K562 (cell line): Measurements from ENCODE around the gene CD248. TPM values are rescaled to one million over a fixed set of nuclear protein-coding genes. Genes with fewer than 3 reads are reported as not detected.

Source experiments
- ATAC-seq: fragments of 200-7000 bp; cut with Tn5 transposase; 3 replicates; pipeline ENCODE4 v1.9.1; 2020; ENCODE audit warnings: moderate library complexity
- BruUV-seq: library from RNA; stranded (reverse); fragments of 400-500 nt; replicated peaks from 2 replicates; lab custom pipeline; 2021; lab: Mats Ljungman, UMichigan
- CTCF ChIA-PET: fragments of 300-600 bp; formaldehyde crosslinking; extraction: SDS; loops from one replicate; lab custom pipeline; 2021; ENCODE audit warnings: low intra/inter-chr PET ratio; lab: Yijun Ruan, JAX
- POLR2A ChIA-PET: fragments of 300-600, 350-650 bp; sonication (Branson Sonifier 250); formaldehyde crosslinking; extraction: SDS; loops from one replicate; lab custom pipeline; 2021; ENCODE audit warnings: antibody characterized with exemption, inconsistent platforms; lab: Yijun Ruan, JAX
- DNase-seq, 4 experiments: peaks; one replicate each; pipeline versions ENCODE4 v3.0.0 to v3.0.0-alpha.2; 2011 to 2018; ENCODE audit warnings: low spot score in 3 of 4, mixed read lengths in 3 of 4; ENCODE audit errors: extremely low read depth in 1 of 4
- FAIRE-seq: peaks from 2 replicates; lab custom pipeline; 2011; peaks lifted over from hg19 to GRCh38; lab: Jason Lieb, UNC
- H2AFZ ChIP-seq: 2 replicates; pipeline ENCODE4 v1.6.0; 2011; ENCODE audit warnings: low read depth, low read length, control low read depth, inconsistent platforms
- H3K27ac ChIP-seq: fragments of 200-600 bp; 3 replicates; pipeline ENCODE4 v1.8.0; 2011; ENCODE audit warnings: low read depth, mild to moderate bottlenecking, control low read depth, inconsistent platforms, low read length, moderate library complexity, mixed read lengths; ENCODE audit errors: extremely low read depth
- H3K27me3 ChIP-seq, 2 experiments: fragments of 300-600 bp in 1 of 2; 2 replicates in 1 of 2; 3 replicates in 1 of 2; pipeline versions ENCODE4 v1.6.0 to v1.8.0; 2011; ENCODE audit warnings: inconsistent platforms in 2 of 2, low read length in 2 of 2, mild to moderate bottlenecking in 1 of 2, mixed read lengths in 1 of 2, moderate library complexity in 1 of 2; ENCODE audit not compliant: control insufficient read depth in 2 of 2, insufficient read depth in 2 of 2
- H3K36me3 ChIP-seq: fragments of 300-600 bp; 3 replicates; pipeline ENCODE4 v1.8.0; 2011; ENCODE audit warnings: mild to moderate bottlenecking, low read length, inconsistent platforms; ENCODE audit not compliant: control insufficient read depth, insufficient read depth
- H3K4me1 ChIP-seq, 2 experiments: fragments of 200-600 bp in 1 of 2; replicated peaks in 1 of 2; 2 replicates in 1 of 2; 3 replicates in 1 of 2; pipeline versions ENCODE4 v1.5.1 to v1.8.0; 2011; ENCODE audit warnings: inconsistent platforms in 2 of 2, low read length in 2 of 2, mild to moderate bottlenecking in 1 of 2, mixed read lengths in 1 of 2, moderate library complexity in 1 of 2; ENCODE audit not compliant: control insufficient read depth in 2 of 2, insufficient read depth in 2 of 2
- H3K4me2 ChIP-seq: 2 replicates; pipeline ENCODE4 v1.6.1; 2011; ENCODE audit warnings: low read length, control low read depth, inconsistent platforms, mixed read lengths; ENCODE audit not compliant: insufficient read depth
- H3K4me3 ChIP-seq: fragments of 200-600 bp; sonication (generic), shearing (Covaris generic); 2 replicates; pipeline ENCODE4 v1.5.1; 2016; ENCODE audit warnings: control low read depth, inconsistent platforms
- H3K79me2 ChIP-seq: fragments of 200-600 bp; 3 replicates; pipeline ENCODE4 v1.8.0; 2011; ENCODE audit warnings: low read length, inconsistent platforms; ENCODE audit not compliant: control insufficient read depth, insufficient read depth
- H3K9ac ChIP-seq, 2 experiments: 2 replicates each; pipeline versions ENCODE4 v1.6.0 to v1.6.1; 2011; ENCODE audit warnings: low read depth in 2 of 2, low read length in 2 of 2, control low read depth in 1 of 2, inconsistent platforms in 1 of 2, mild to moderate bottlenecking in 1 of 2, mixed read lengths in 1 of 2; ENCODE audit not compliant: insufficient read depth in 1 of 2
- H3K9me1 ChIP-seq: one replicate; pipeline ENCODE4 v1.6.0; 2011; ENCODE audit warnings: inconsistent platforms, mild to moderate bottlenecking, low read length, moderate library complexity; ENCODE audit not compliant: control insufficient read depth, insufficient read depth
- H3K9me3 ChIP-seq: replicated peaks from 2 replicates; pipeline ENCODE4 v1.5.1; 2011; ENCODE audit warnings: low read depth, low read length, inconsistent platforms; ENCODE audit not compliant: control insufficient read depth, insufficient read depth
- H4K20me1 ChIP-seq: replicated peaks from 2 replicates; pipeline ENCODE4 v1.6.1; 2011; ENCODE audit warnings: low read length, inconsistent platforms, mixed read lengths; ENCODE audit not compliant: control insufficient read depth, insufficient read depth
- EP400 ChIP-seq: fragments of 450-650 bp; IDR thresholded peaks from 2 replicates; pipeline ENCODE4 v1.6.1; 2017; ENCODE audit warnings: antibody characterized with exemption, mild to moderate bottlenecking, moderate library complexity
- HLTF ChIP-seq: fragments of 450-650 bp; IDR thresholded peaks from 2 replicates; pipeline ENCODE4 v1.6.1; 2016
- RAD51 ChIP-seq: fragments of 450-650 bp; IDR thresholded peaks from 2 replicates; pipeline ENCODE4 v1.7.1; 2016; ENCODE audit warnings: low read depth, mild to moderate bottlenecking, borderline replicate concordance
- XRCC5 ChIP-seq: fragments of 200-400 bp; formaldehyde crosslinking; IDR thresholded peaks from 2 replicates; pipeline ENCODE4 v1.6.1; 2017; ENCODE audit warnings: low read depth, mild to moderate bottlenecking, low read length
- WGBS: fragments of 100-300 bp; shearing (Covaris generic); methylation state at CpG from one replicate; pipeline ENCODE4 v1.1.6; 2016; ENCODE audit warnings: low coverage, mixed read lengths; ENCODE audit not compliant: insufficient coverage; ENCODE audit errors: missing lambda C conversion rate; 5-methylcytosine and 5-hydroxymethylcytosine counted together
- in situ Hi-C: fragments of 300-500 bp; cut with MboI; formaldehyde crosslinking; loops from 4 replicates; pipeline ENCODE4 v1.15.0; 2018; ENCODE audit warnings: inconsistent platforms, mixed read lengths
- intact Hi-C: fragments of 100-400 bp; cut with micrococcal nuclease; formaldehyde crosslinking; loops from 2 replicates; pipeline ENCODE4 v1.14.2; 2022
- polyA plus RNA-seq, 8 experiments: library from polyadenylated mRNA; depleted of rRNA in 4 of 8; stranded (reverse) in 5 of 8; unstranded in 3 of 8; fragments of >200 nt; fragmentation: Nextera tagmentation in 2 of 8; fragmentation: Illumina TruSeq in 1 of 8; extraction: Ambion mirVana in 2 of 8; extraction: Trizol in 1 of 8; gene quantifications; 2 replicates each; pipeline versions ENCODE4 v1.2.1 to v1.2.3, GENCODE V29; 2011 to 2014; ENCODE audit warnings: inconsistent platforms in 1 of 8, missing spikeins in 1 of 8
- total RNA-seq, 7 experiments: library from RNA; depleted of rRNA in 6 of 7; stranded (reverse); fragments of >200 nt in 6 of 7; fragmentation: Illumina TruSeq in 2 of 7; extraction: Trizol in 2 of 7; gene quantifications; 2 replicates each; pipeline versions ENCODE4 v1.2.1 to v1.2.3, GENCODE V29; 2011 to 2021; ENCODE audit warnings: low replicate concordance in 1 of 7
- TF ChIP-seq, protein P1 (sequence below): conservative IDR thresholded peaks from 2 replicates; pipeline ENCODE4 v1.6.1; 2011; ENCODE audit warnings: low read depth, mild to moderate bottlenecking, low read length; ENCODE audit not compliant: control insufficient read depth

Gene CD248
- total and polyA plus RNA-seq, 9 of the 15 experiments (the other 6 are each of a cell fraction or from before 2014, with no cell fraction given) = 0.09 TPM; not detected in 8

DNA sequence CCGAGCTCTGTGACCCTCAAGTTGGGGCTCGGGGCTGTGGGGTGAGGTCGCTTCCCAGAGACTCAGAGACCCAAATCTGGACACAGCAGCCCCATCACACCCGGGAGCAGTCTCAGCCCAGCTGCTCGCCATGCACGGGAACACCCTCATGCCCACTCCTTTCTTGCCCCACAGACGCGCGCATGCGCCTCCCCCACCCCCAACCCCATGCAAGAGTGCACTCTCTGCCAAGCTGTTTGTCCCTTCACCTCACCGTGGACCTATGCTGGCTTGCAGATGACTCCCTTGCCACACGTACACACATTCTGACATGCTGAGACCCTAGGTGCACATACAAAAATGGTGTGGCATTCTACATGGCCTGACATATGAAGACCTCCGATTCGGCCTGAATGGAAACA, 478 bp upstream of the CD248 start:
- in situ Hi-C loops = no loop called here
- Histone ChIP-seq H3K4me1 (peaks cover 6 to 56% of the 10 kb centered on the region in 2 experiments), H3K27ac (no peak overlapping the region), H3K79me2 (no peaks in the 10 kb centered on the region), H3K4me2 (no peak overlapping the region), H3K9ac (no peak overlapping the region), H4K20me1 (no peaks in the 10 kb centered on the region), H3K9me3 (no peaks in the 10 kb centered on the region), H3K36me3 (no peaks in the 10 kb centered on the region), H2AFZ (no peak overlapping the region), H3K9me1 (no peaks in the 10 kb centered on the region), H3K4me3 (no peak overlapping the region), H3K27me3 (no peaks in the 10 kb centered on the region)
- TF ChIP-seq EP400 = no peak
- TF ChIP-seq HLTF = no peak
- no peak for TF ChIP-seq RAD51
- TF ChIP-seq, protein P1, sequence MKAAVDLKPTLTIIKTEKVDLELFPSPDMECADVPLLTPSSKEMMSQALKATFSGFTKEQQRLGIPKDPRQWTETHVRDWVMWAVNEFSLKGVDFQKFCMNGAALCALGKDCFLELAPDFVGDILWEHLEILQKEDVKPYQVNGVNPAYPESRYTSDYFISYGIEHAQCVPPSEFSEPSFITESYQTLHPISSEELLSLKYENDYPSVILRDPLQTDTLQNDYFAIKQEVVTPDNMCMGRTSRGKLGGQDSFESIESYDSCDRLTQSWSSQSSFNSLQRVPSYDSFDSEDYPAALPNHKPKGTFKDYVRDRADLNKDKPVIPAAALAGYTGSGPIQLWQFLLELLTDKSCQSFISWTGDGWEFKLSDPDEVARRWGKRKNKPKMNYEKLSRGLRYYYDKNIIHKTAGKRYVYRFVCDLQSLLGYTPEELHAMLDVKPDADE = no peak
- TF ChIP-seq XRCC5 = no peak
- ChIA-PET CTCF (no interaction called here), POLR2A (interaction anchor here (0.6 to 0.9 kb wide), 2 partner anchors 26 to 75 kb away, joined by 3 to 4 read pairs; no protein-coding TSS in a partner anchor)
- 61% methylated on average over 11 of the region's 14 CpGs for WGBS
- DNase-seq (no peak), ATAC-seq (no peak), FAIRE-seq (no peak)
- intact Hi-C loops = no loop called here
- no TSS peak for BruUV-seq
